ENCODE measurements around the gene NECTIN2. TPM values are rescaled to one million over a fixed set of nuclear protein-coding genes. Genes with fewer than 3 reads are reported as not detected.
"Not testable (repeated sequence)": the region's sequence is repeated elsewhere in the genome, so short reads cannot be mapped to it uniquely, and the experiment has no call there.

The NECTIN2 gene
- total RNA-seq, 2 experiments from 2014 or later = not detected

- Mint-ChIP-seq H3K36me3 (ENCODE audit: low read depth) (peaks cover 2% of the 10 kb centered on the region), H3K27me3 (no peaks in the 10 kb centered on the region), H3K9me3 (no peaks in the 10 kb centered on the region), H3K4me3 (no peak overlapping the region), H3K4me1 (peaks cover 11% of the 10 kb centered on the region), H3K27ac (no peak overlapping the region)
- ChIA-PET CTCF (interaction anchor here (1.0 to 1.3 kb wide), 2 partner anchors 12 to 40 kb away, joined by 3 read pairs; partner anchors contain the start of gene NECTIN2), POLR2A (no interaction called here)
- no peak for DNase-seq
Measured at GRCh38 chr19:44886141-44886540, 40.0 kb downstream of the NECTIN2 start.

- H3K36me3 Mint-ChIP-seq (ENCODE audit: low read depth) = peaks cover 8% of the 10 kb centered on the region
- POLR2A ChIA-PET = interaction anchor here (0.6 kb wide), 1 partner anchor 172 kb away, joined by 3 read pairs; no protein-coding TSS in a partner anchor
- no peak for DNase-seq
Measured at GRCh38 chr19:44887648-44888047, 41.6 kb downstream of the NECTIN2 start.

GRCh38 chr19:44888335-44888734 lies 42.2 kb downstream of the NECTIN2 start:
- H3K27me3 Mint-ChIP-seq, H3K27ac Mint-ChIP-seq, H3K4me3 Mint-ChIP-seq, H3K9me3 Mint-ChIP-seq, POLR2A ChIA-PET, DNase-seq: not testable (repeated sequence)
- CTCF ChIA-PET = interaction anchor here (0.8 kb wide), 1 partner anchor 191 kb away, joined by 3 read pairs; the partner anchor contains the start of gene GEMIN7
- Mint-ChIP-seq H3K36me3 (ENCODE audit: low read depth) (peaks cover 14% of the 10 kb centered on the region), H3K4me1 (peaks cover 28% of the 10 kb centered on the region)

More at GRCh38 chr19:44887648-44888047, 41.6 kb downstream of the NECTIN2 start:
- peak overlapping the region; percentile 62 for H3K27ac Mint-ChIP-seq
- H3K27me3 Mint-ChIP-seq = no peaks in the 10 kb centered on the region
- H3K4me3 Mint-ChIP-seq = no peak overlapping the region
- CTCF ChIA-PET = interaction anchor here (0.6 to 0.8 kb wide), 2 partner anchors 115 to 192 kb away, joined by 3 to 4 read pairs; partner anchors contain the start of gene GEMIN7
- peaks cover 22% of the 10 kb centered on the region for H3K4me1 Mint-ChIP-seq
- no peaks in the 10 kb centered on the region for H3K9me3 Mint-ChIP-seq

GRCh38 chr19:44889830-44890365 lies 43.8 kb downstream of the NECTIN2 start:
- ChIA-PET POLR2A (interaction anchor here (0.6 to 0.7 kb wide), 3 partner anchors 88 to 148 kb away, joined by 3 to 4 read pairs (median 4); no protein-coding TSS in a partner anchor), CTCF (interaction anchor here (1.0 to 1.4 kb wide), 3 partner anchors 41 to 288 kb away, joined by 3 to 4 read pairs (median 3); partner anchors contain the start of genes BLOC1S3, NECTIN2 and TRAPPC6A)
- peak overlapping the region; percentile 69 for H3K4me3 Mint-ChIP-seq
- no peak for DNase-seq
- peaks cover 21% of the 10 kb centered on the region for H3K36me3 Mint-ChIP-seq (ENCODE audit: low read depth)
- no peaks in the 10 kb centered on the region for H3K9me3 Mint-ChIP-seq
- H3K4me1 Mint-ChIP-seq = peaks cover 28% of the 10 kb centered on the region
- peak overlapping the region; percentile 89 for H3K27ac Mint-ChIP-seq
- H3K27me3 Mint-ChIP-seq = no peaks in the 10 kb centered on the region

- peaks cover 24% of the 10 kb centered on the region for H3K36me3 Mint-ChIP-seq (ENCODE audit: low read depth)
- peak; percentile 100 for DNase-seq
- H3K4me1 Mint-ChIP-seq = peaks cover 28% of the 10 kb centered on the region
- POLR2A ChIA-PET = interaction anchor here (0.6 to 0.7 kb wide), 3 partner anchors 117 to 752 kb away, joined by 3 to 4 read pairs (median 3); no protein-coding TSS in a partner anchor
- H3K27me3 Mint-ChIP-seq = no peaks in the 10 kb centered on the region
- H3K9me3 Mint-ChIP-seq = no peaks in the 10 kb centered on the region
- H3K4me3 Mint-ChIP-seq = peak overlapping the region; percentile 69
- CTCF ChIA-PET = interaction anchor here (1.0 to 1.4 kb wide), 3 partner anchors 40 to 288 kb away, joined by 3 to 4 read pairs (median 3); partner anchors contain the start of genes BLOC1S3, NECTIN2 and TRAPPC6A
- peak overlapping the region; percentile 89 for H3K27ac Mint-ChIP-seq
Measured at GRCh38 chr19:44890366-44891015, 44.4 kb downstream of the NECTIN2 start.

- H3K27ac Mint-ChIP-seq = peak within 1 kb of the TSS; percentile 95
- no peaks in the 10 kb centered on the region for H3K27me3 Mint-ChIP-seq
- ChIA-PET CTCF (interaction anchor here (1.4 kb wide), 2 partner anchors 39 to 45 kb away, joined by 3 read pairs; partner anchors contain the start of gene NECTIN2), POLR2A (interaction anchor here (0.7 kb wide), 1 partner anchor 751 kb away, joined by 3 read pairs; no protein-coding TSS in a partner anchor)
- peaks cover 28% of the 10 kb centered on the region for H3K4me1 Mint-ChIP-seq
- peaks cover 30% of the 10 kb centered on the region for H3K36me3 Mint-ChIP-seq (ENCODE audit: low read depth)
- H3K4me3 Mint-ChIP-seq = peak within 1 kb of the TSS; percentile 93
- no peaks in the 10 kb centered on the region for H3K9me3 Mint-ChIP-seq
- peak; percentile 22 for DNase-seq
Measured at GRCh38 chr19:44891016-44891882, 45.2 kb downstream of the NECTIN2 start, which contains the start of gene TOMM40. Gene TOMM40 (plus strand): TSS chr19:44891254. CDS start chr19:44891416, 162 bp downstream.

GRCh38 chr19:44892932-44893331 lies 46.8 kb downstream of the NECTIN2 start:
- Mint-ChIP-seq H3K4me1 (peaks cover 28% of the 10 kb centered on the region), H3K36me3 (ENCODE audit: low read depth) (peaks cover 37% of the 10 kb centered on the region), H3K9me3 (no peaks in the 10 kb centered on the region), H3K4me3 (peak overlapping the region; percentile 93), H3K27me3 (no peaks in the 10 kb centered on the region), H3K27ac (peak overlapping the region; percentile 58)
- CTCF ChIA-PET = interaction anchor here (1.5 kb wide), 1 partner anchor 10 kb away, joined by 4 read pairs; no protein-coding TSS in a partner anchor
- POLR2A ChIA-PET = no interaction called here
- no peak for DNase-seq

GRCh38 chr19:44893332-44894051 lies 47.4 kb downstream of the NECTIN2 start:
- CTCF ChIA-PET = interaction anchor here (0.6 to 1.5 kb wide), 2 partner anchors 10 to 136 kb away, joined by 4 read pairs; no protein-coding TSS in a partner anchor
- POLR2A ChIA-PET = no interaction called here
- DNase-seq = no peak
- peaks cover 28% of the 10 kb centered on the region for H3K4me1 Mint-ChIP-seq
- no peaks in the 10 kb centered on the region for H3K27me3 Mint-ChIP-seq
- peak overlapping the region; percentile 93 for H3K4me3 Mint-ChIP-seq
- peaks cover 37% of the 10 kb centered on the region for H3K36me3 Mint-ChIP-seq (ENCODE audit: low read depth)
- H3K27ac Mint-ChIP-seq = no peak overlapping the region
- H3K9me3 Mint-ChIP-seq = no peaks in the 10 kb centered on the region

- CTCF ChIA-PET = interaction anchor here (0.6 to 1.1 kb wide), 4 partner anchors 10 to 1218 kb away, joined by 4 read pairs; no protein-coding TSS in a partner anchor
- POLR2A ChIA-PET = no interaction called here
- Mint-ChIP-seq H3K4me1 (peaks cover 26% of the 10 kb centered on the region), H3K27me3 (no peaks in the 10 kb centered on the region), H3K4me3 (no peak overlapping the region), H3K27ac (no peak overlapping the region), H3K36me3 (ENCODE audit: low read depth) (peaks cover 37% of the 10 kb centered on the region), H3K9me3 (no peaks in the 10 kb centered on the region)
- no peak for DNase-seq
Measured at GRCh38 chr19:44894052-44894400, 47.9 kb downstream of the NECTIN2 start.

- no peaks in the 10 kb centered on the region for H3K27me3 Mint-ChIP-seq
- CTCF ChIA-PET = interaction anchor here (1.1 kb wide), 1 partner anchor 11 kb away, joined by 4 read pairs; no protein-coding TSS in a partner anchor
Measured at GRCh38 chr19:44894946-44895345, 48.8 kb downstream of the NECTIN2 start.

GRCh38 chr19:44897835-44898234 lies 51.7 kb downstream of the NECTIN2 start:
- H3K4me3 Mint-ChIP-seq = no peak overlapping the region
- no peaks in the 10 kb centered on the region for H3K9me3 Mint-ChIP-seq
- H3K4me1 Mint-ChIP-seq = peaks cover 4% of the 10 kb centered on the region
- no peak overlapping the region for H3K27ac Mint-ChIP-seq
- no peaks in the 10 kb centered on the region for H3K27me3 Mint-ChIP-seq
- CTCF ChIA-PET = interaction anchor here (0.6 kb wide), 1 partner anchor 32 kb away, joined by 3 read pairs; no protein-coding TSS in a partner anchor
- no peak for DNase-seq
- POLR2A ChIA-PET = no interaction called here
- peaks cover 35% of the 10 kb centered on the region for H3K36me3 Mint-ChIP-seq (ENCODE audit: low read depth)

More at GRCh38 chr19:44894946-44895345, 48.8 kb downstream of the NECTIN2 start:
- Mint-ChIP-seq H3K4me3 (no peak overlapping the region), H3K27ac (peak overlapping the region; percentile 38), H3K9me3 (no peaks in the 10 kb centered on the region), H3K4me1 (peaks cover 22% of the 10 kb centered on the region), H3K36me3 (ENCODE audit: low read depth) (peaks cover 39% of the 10 kb centered on the region)
- no peak for DNase-seq
- POLR2A ChIA-PET = no interaction called here

All from activated CD4-positive, alpha-beta T cell treated with anti-CD3 and anti-CD28 coated beads, Interleukin-2, amount 10 ng/mL, durations not matched to agents 7 days and 5 days (primary cell).